IMR-90 (cell line): ENCODE data around the gene TBC1D22A. TPM values are rescaled to one million over a fixed set of nuclear protein-coding genes. Genes with fewer than 3 reads are reported as not detected.
A peak's percentile ranks its signal among the peaks of the same experiment; 100 is the strongest.

Source experiments
- ATAC-seq: fragments of 200-7000 bp; cut with Tn5 transposase; 2 replicates; pipeline ENCODE4 v1.9.1; 2020; ENCODE audit warnings: low read depth, mild to moderate bottlenecking, moderate library complexity
- BruUV-seq: library from RNA; stranded (reverse); fragments of 400-500 nt; replicated peaks from 2 replicates; lab custom pipeline; 2021; lab: Mats Ljungman, UMichigan
- CTCF ChIA-PET: fragments of 300-600 bp; formaldehyde crosslinking; extraction: SDS; loops from one replicate; lab custom pipeline; 2021; ENCODE audit warnings: antibody characterized with exemption; lab: Yijun Ruan, JAX
- POLR2A ChIA-PET: fragments of 300-600 bp; sonication (Branson Sonifier 250); formaldehyde crosslinking; loops from one replicate; lab custom pipeline; 2022; ENCODE audit warnings: antibody characterized with exemption; ENCODE audit not compliant: unreplicated experiment; lab: Charles Lee
- DNase-seq: peaks from one replicate; pipeline ENCODE4 v3.0.0; 2013
- H2AFZ ChIP-seq: replicated peaks from 2 replicates; pipeline ENCODE3; 2013; ENCODE audit warnings: low read length, mild to moderate bottlenecking; ENCODE audit not compliant: poor library complexity
- H2AK5ac ChIP-seq: 2 replicates; pipeline ENCODE4 v1.6.1; 2013; ENCODE audit warnings: low read depth, low read length, inconsistent platforms
- H2AK9ac ChIP-seq: replicated peaks from 2 replicates; pipeline ENCODE3; 2013; ENCODE audit warnings: mild to moderate bottlenecking, low read depth, low read length, moderate library complexity; ENCODE audit not compliant: poor library complexity
- H2BK120ac ChIP-seq: 2 replicates; pipeline ENCODE4 v1.6.1; 2013; ENCODE audit warnings: low read depth, low read length, inconsistent platforms
- H2BK15ac ChIP-seq: 3 replicates; pipeline ENCODE4 v1.6.1; 2013; ENCODE audit warnings: low read depth, low read length, inconsistent platforms
- H2BK20ac ChIP-seq: 2 replicates; pipeline ENCODE4 v1.6.1; 2013; ENCODE audit warnings: low read depth, mild to moderate bottlenecking, inconsistent platforms, low read length, moderate library complexity
- H2BK5ac ChIP-seq: 2 replicates; pipeline ENCODE4 v1.6.1; 2013; ENCODE audit warnings: mild to moderate bottlenecking, low read depth, low read length, inconsistent platforms; ENCODE audit not compliant: poor library complexity, severe bottlenecking
- H3K14ac ChIP-seq: replicated peaks from 2 replicates; pipeline ENCODE4 v1.6.1; 2013; ENCODE audit warnings: low read depth, low read length, inconsistent platforms
- H3K18ac ChIP-seq: 2 replicates; pipeline ENCODE4 v1.6.1; 2013; ENCODE audit warnings: low read depth, low read length, control low read depth
- H3K23ac ChIP-seq: 2 replicates; pipeline ENCODE4 v1.6.1; 2013; ENCODE audit warnings: low read depth, low read length, inconsistent platforms
- H3K27ac ChIP-seq: 2 replicates; pipeline ENCODE4 v1.5.1; 2013; ENCODE audit warnings: mild to moderate bottlenecking, control low read depth, low read length; ENCODE audit not compliant: insufficient read depth
- H3K27me3 ChIP-seq: 2 replicates; pipeline ENCODE4 v1.6.1; 2013; ENCODE audit warnings: low read length; ENCODE audit not compliant: control insufficient read depth, insufficient read depth
- H3K36me3 ChIP-seq: 2 replicates; pipeline ENCODE4 v1.6.1; 2013; ENCODE audit warnings: low read length, mixed read lengths; ENCODE audit not compliant: control insufficient read depth, insufficient read depth
- H3K4ac ChIP-seq: 2 replicates; pipeline ENCODE4 v1.6.1; 2013; ENCODE audit warnings: low read depth, low read length, inconsistent platforms
- H3K4me1 ChIP-seq: 2 replicates; pipeline ENCODE4 v1.6.1; 2013; ENCODE audit warnings: low read length, mixed read lengths; ENCODE audit not compliant: control insufficient read depth, insufficient read depth
- H3K4me2 ChIP-seq: 2 replicates; pipeline ENCODE4 v1.6.1; 2013; ENCODE audit warnings: low read depth, mild to moderate bottlenecking, control low read depth, low read length, moderate library complexity
- H3K4me3 ChIP-seq: 2 replicates; pipeline ENCODE4 v1.5.1; 2013; ENCODE audit warnings: low read depth, mild to moderate bottlenecking, control low read depth, low read length, moderate library complexity; ENCODE audit not compliant: insufficient read depth
- H3K56ac ChIP-seq: 2 replicates; pipeline ENCODE4 v1.6.1; 2013; ENCODE audit warnings: low read length, inconsistent platforms; ENCODE audit not compliant: insufficient read depth; ENCODE audit errors: extremely low read depth
- H3K79me1 ChIP-seq, 2 experiments: 2 replicates each; pipeline ENCODE4 v1.6.1; 2013; ENCODE audit warnings: low read length in 2 of 2, inconsistent platforms in 1 of 2, low read depth in 1 of 2
- H3K9ac ChIP-seq: 2 replicates; pipeline ENCODE4 v1.6.1; 2013; ENCODE audit warnings: low read depth, low read length, control low read depth
- H3K9me1 ChIP-seq: 2 replicates; pipeline ENCODE4 v1.6.1; 2013; ENCODE audit warnings: low read length, inconsistent platforms; ENCODE audit not compliant: insufficient read depth
- H3K9me3 ChIP-seq: 2 replicates; pipeline ENCODE4 v1.6.1; 2013; ENCODE audit warnings: low read length; ENCODE audit not compliant: control insufficient read depth, insufficient read depth
- H4K20me1 ChIP-seq: 2 replicates; pipeline ENCODE4 v1.6.1; 2013; ENCODE audit warnings: low read length, inconsistent platforms; ENCODE audit not compliant: insufficient read depth
- H4K5ac ChIP-seq: 2 replicates; pipeline ENCODE4 v1.6.1; 2013; ENCODE audit warnings: mild to moderate bottlenecking, low read depth, low read length, control low read depth
- H4K8ac ChIP-seq, 2 experiments: 2 replicates each; pipeline ENCODE4 v1.6.1; 2013; ENCODE audit warnings: low read depth in 2 of 2, low read length in 2 of 2, control low read depth in 1 of 2, inconsistent platforms in 1 of 2
- H4K91ac ChIP-seq: 2 replicates; pipeline ENCODE4 v1.6.1; 2013; ENCODE audit warnings: low read depth, low read length, inconsistent platforms; ENCODE audit not compliant: insufficient read depth
- BHLHE40 ChIP-seq: fragments of 150-350 bp; IDR thresholded peaks from 2 replicates; pipeline ENCODE4 v1.6.1; 2016; ENCODE audit warnings: mild to moderate bottlenecking, low read depth, low read length
- CEBPB ChIP-seq: IDR thresholded peaks from 2 replicates; pipeline ENCODE4 v1.6.1; 2012; ENCODE audit warnings: low read depth, low read length, improper control_type of control experiment
- CHD1 ChIP-seq: IDR thresholded peaks from 2 replicates; pipeline ENCODE4 v1.6.1; 2012; ENCODE audit warnings: low read depth, low read length, improper control_type of control experiment
- FOS ChIP-seq: fragments of 150-350 bp; IDR thresholded peaks from 2 replicates; pipeline ENCODE4 v1.6.1; 2016; ENCODE audit warnings: low read depth, low read length
- MAFK ChIP-seq: IDR thresholded peaks from 2 replicates; pipeline ENCODE4 v1.6.1; 2012; ENCODE audit warnings: low read depth, low read length, improper control_type of control experiment
- MAZ ChIP-seq: IDR thresholded peaks from 2 replicates; pipeline ENCODE4 v1.6.1; 2012; ENCODE audit warnings: low read depth, mild to moderate bottlenecking, low read length, improper control_type of control experiment, moderate library complexity, borderline replicate concordance
- MXI1 ChIP-seq: IDR thresholded peaks from 2 replicates; pipeline ENCODE4 v1.6.1; 2012; ENCODE audit warnings: low read depth, mild to moderate bottlenecking, low read length, moderate library complexity, borderline replicate concordance
- NFE2L2 ChIP-seq: fragments of 150-350 bp; IDR thresholded peaks from 2 replicates; pipeline ENCODE4 v1.6.1; 2016; ENCODE audit warnings: low read depth, mild to moderate bottlenecking, low read length
- POLR2A ChIP-seq: IDR thresholded peaks from 2 replicates; pipeline ENCODE4 v1.6.1; 2012; ENCODE audit warnings: mild to moderate bottlenecking, low read depth, low read length
- RAD21 ChIP-seq: IDR thresholded peaks from 2 replicates; pipeline ENCODE4 v1.6.1; 2012; ENCODE audit warnings: low read length, improper control_type of control experiment
- RCOR1 ChIP-seq: IDR thresholded peaks from 2 replicates; pipeline ENCODE4 v1.6.1; 2012; ENCODE audit warnings: mild to moderate bottlenecking, low read length, improper control_type of control experiment; ENCODE audit not compliant: insufficient replicate concordance
- RFX5 ChIP-seq: IDR thresholded peaks from 2 replicates; pipeline ENCODE4 v1.8.0; 2012; ENCODE audit warnings: low read depth, mild to moderate bottlenecking, low read length, moderate library complexity
- SMC3 ChIP-seq: fragments of 150-350 bp; IDR thresholded peaks from 2 replicates; pipeline ENCODE4 v1.6.1; 2016; ENCODE audit warnings: low read depth, mild to moderate bottlenecking, antibody characterized with exemption, low read length, moderate library complexity
- WGBS, 2 experiments: methylation state at CpG; one replicate each; pipeline versions ENCODE4 v1.1.5 to v1.1.7; 2013; ENCODE audit warnings: missing lambda C conversion rate in 2 of 2; ENCODE audit not compliant: insufficient read length in 1 of 2; ENCODE audit errors: extremely low coverage in 2 of 2; 5-methylcytosine and 5-hydroxymethylcytosine counted together
- dilution Hi-C: fragments of 300-500 bp; cut with HindIII; formaldehyde crosslinking; loops from one replicate; pipeline ENCODE4 v1.14.3; 2018; ENCODE audit warnings: low sequenced_read_pairs; ENCODE audit not compliant: unreplicated experiment
- in situ Hi-C: fragments of 300-500 bp; cut with MboI; formaldehyde crosslinking; loops from 3 replicates; pipeline ENCODE4 v1.14.3; 2019; ENCODE audit warnings: low sequenced_read_pairs, inconsistent platforms, mixed read lengths
- intact Hi-C: fragments of 100-400 bp; cut with micrococcal nuclease; formaldehyde crosslinking; loops from 2 replicates; pipeline ENCODE4 v1.10.0; 2022
- polyA plus RNA-seq, 3 experiments: library from polyadenylated mRNA; depleted of rRNA; stranded (reverse); fragments of >200 nt; gene quantifications; 2 replicates each; pipeline ENCODE4 v1.2.3, GENCODE V29; 2012; ENCODE audit warnings: low replicate concordance in 1 of 3
- total RNA-seq: library from RNA; depleted of rRNA; stranded (reverse); fragments of >200 nt; gene quantifications from 2 replicates; pipeline ENCODE4 v1.2.3, GENCODE V29; 2012
- TF ChIP-seq, protein P1 (sequence below): conservative IDR thresholded peaks from 2 replicates; pipeline ENCODE4 v1.5.1; 2012; ENCODE audit warnings: mild to moderate bottlenecking, low read depth, low read length, improper control_type of control experiment
- TF ChIP-seq, protein P2 (sequence below): fragments of 150-350 bp; IDR thresholded peaks from 2 replicates; pipeline ENCODE4 v1.6.1; 2016; ENCODE audit warnings: low read depth, mild to moderate bottlenecking, low read length, moderate library complexity, borderline replicate concordance
- TF ChIP-seq, protein P3 (sequence below): fragments of 150-350 bp; IDR thresholded peaks from 2 replicates; pipeline ENCODE4 v1.6.1; 2017; ENCODE audit warnings: mild to moderate bottlenecking, antibody characterized with exemption, low read length, low read depth

Gene TBC1D22A
- total and polyA plus RNA-seq, 2 of the 4 experiments (the other 2 are of a cell fraction), result 9.0 to 16.7 TPM

DNA sequence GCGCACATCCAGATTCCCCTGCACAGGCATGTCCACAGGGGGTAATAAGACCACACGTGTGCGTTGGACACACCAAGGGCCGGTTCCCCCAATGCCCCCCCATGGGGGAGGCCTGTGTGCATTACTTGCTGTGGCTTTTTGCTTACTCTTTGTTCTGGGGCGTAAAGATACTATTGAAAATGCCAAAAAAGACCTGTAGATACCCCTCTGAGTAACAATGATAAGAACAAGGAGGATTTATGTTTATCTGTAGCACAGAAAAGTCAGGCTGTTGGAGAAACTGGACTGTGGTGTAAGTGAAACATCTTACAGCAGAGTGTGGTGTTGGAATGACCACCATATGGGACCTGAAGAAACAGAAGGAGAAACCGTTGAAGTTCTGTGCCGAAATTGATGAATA, 103.2 kb downstream of the TBC1D22A start:
- H2AFZ ChIP-seq, result no peak overlapping the region
- H3K27me3 ChIP-seq, result no peaks in the 10 kb centered on the region
- intact Hi-C loops (no loop called here), dilution Hi-C loops (no loop called here), in situ Hi-C loops (no loop called here)
- H3K4me1 ChIP-seq, result peaks cover 2% of the 10 kb centered on the region; the same call in 1 of the 2 replicates
- ChIA-PET CTCF (no interaction called here), POLR2A (no interaction called here)
- H4K91ac ChIP-seq, result no peak overlapping the region
- H3K9me1 ChIP-seq, result peaks cover 19% of the 10 kb centered on the region
- WGBS, 2 experiments, result 100% methylated on average over 3 of the region's 7 CpGs; no CpG with 5 or more reads in 1 of the 2 experiments
- H4K20me1 ChIP-seq, result peaks cover 27% of the 10 kb centered on the region
- no peaks in the 10 kb centered on the region; the same call in 1 of the 2 replicates for H3K36me3 ChIP-seq
- H2BK20ac ChIP-seq, result no peak overlapping the region
- no peak overlapping the region for H2BK120ac ChIP-seq
- no peak overlapping the region for H3K23ac ChIP-seq
- H4K5ac ChIP-seq, result no peak overlapping the region
- H3K14ac ChIP-seq, result no peak overlapping the region
- H2AK5ac ChIP-seq, result 0 out of 2 replicates have a peak overlapping the region, but pooled peaks have one; percentile 4
- no peak overlapping the region for H3K4me2 ChIP-seq
- no peak overlapping the region for H3K56ac ChIP-seq
- H3K18ac ChIP-seq, result no peak overlapping the region
- peaks cover 19 to 63% of the 10 kb centered on the region in 2 experiments; a peak in 3 of 4 replicates for H3K79me1 ChIP-seq
- no peaks in the 10 kb centered on the region for H3K9me3 ChIP-seq
- no peak overlapping the region for H2AK9ac ChIP-seq
- ATAC-seq, result no peak
- TF ChIP-seq SMC3 (no peak), RCOR1 (no peak), RAD21 (no peak), MXI1 (no peak), FOS (no peak), MAZ (no peak), RFX5 (no peak), POLR2A (no peak), CHD1 (no peak), NFE2L2 (no peak), MAFK (no peak), BHLHE40 (no peak), CEBPB (no peak)
- TF ChIP-seq, protein P1, sequence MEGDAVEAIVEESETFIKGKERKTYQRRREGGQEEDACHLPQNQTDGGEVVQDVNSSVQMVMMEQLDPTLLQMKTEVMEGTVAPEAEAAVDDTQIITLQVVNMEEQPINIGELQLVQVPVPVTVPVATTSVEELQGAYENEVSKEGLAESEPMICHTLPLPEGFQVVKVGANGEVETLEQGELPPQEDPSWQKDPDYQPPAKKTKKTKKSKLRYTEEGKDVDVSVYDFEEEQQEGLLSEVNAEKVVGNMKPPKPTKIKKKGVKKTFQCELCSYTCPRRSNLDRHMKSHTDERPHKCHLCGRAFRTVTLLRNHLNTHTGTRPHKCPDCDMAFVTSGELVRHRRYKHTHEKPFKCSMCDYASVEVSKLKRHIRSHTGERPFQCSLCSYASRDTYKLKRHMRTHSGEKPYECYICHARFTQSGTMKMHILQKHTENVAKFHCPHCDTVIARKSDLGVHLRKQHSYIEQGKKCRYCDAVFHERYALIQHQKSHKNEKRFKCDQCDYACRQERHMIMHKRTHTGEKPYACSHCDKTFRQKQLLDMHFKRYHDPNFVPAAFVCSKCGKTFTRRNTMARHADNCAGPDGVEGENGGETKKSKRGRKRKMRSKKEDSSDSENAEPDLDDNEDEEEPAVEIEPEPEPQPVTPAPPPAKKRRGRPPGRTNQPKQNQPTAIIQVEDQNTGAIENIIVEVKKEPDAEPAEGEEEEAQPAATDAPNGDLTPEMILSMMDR, result no peak
- TF ChIP-seq, protein P2, sequence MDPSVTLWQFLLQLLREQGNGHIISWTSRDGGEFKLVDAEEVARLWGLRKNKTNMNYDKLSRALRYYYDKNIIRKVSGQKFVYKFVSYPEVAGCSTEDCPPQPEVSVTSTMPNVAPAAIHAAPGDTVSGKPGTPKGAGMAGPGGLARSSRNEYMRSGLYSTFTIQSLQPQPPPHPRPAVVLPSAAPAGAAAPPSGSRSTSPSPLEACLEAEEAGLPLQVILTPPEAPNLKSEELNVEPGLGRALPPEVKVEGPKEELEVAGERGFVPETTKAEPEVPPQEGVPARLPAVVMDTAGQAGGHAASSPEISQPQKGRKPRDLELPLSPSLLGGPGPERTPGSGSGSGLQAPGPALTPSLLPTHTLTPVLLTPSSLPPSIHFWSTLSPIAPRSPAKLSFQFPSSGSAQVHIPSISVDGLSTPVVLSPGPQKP, result no peak
- TF ChIP-seq, protein P3, sequence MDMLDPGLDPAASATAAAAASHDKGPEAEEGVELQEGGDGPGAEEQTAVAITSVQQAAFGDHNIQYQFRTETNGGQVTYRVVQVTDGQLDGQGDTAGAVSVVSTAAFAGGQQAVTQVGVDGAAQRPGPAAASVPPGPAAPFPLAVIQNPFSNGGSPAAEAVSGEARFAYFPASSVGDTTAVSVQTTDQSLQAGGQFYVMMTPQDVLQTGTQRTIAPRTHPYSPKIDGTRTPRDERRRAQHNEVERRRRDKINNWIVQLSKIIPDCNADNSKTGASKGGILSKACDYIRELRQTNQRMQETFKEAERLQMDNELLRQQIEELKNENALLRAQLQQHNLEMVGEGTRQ, result no peak
- no peak overlapping the region for H3K4ac ChIP-seq
- no peak for DNase-seq
- no peak overlapping the region for H3K27ac ChIP-seq
- H2BK5ac ChIP-seq, result no peak overlapping the region
- H2BK15ac ChIP-seq, result no peak overlapping the region
- BruUV-seq, result no TSS peak
- H4K8ac ChIP-seq, result no peak overlapping the region
- H3K9ac ChIP-seq, result no peak overlapping the region
- H3K4me3 ChIP-seq, result no peak overlapping the region
